ENCODE data around the gene SYNPO2.
A peak's percentile ranks its signal among the peaks of the same experiment; 100 is the strongest.
"Not testable (repeated sequence)": the region's sequence is repeated elsewhere in the genome, so short reads cannot be mapped to it uniquely, and the experiment has no call there.

The SYNPO2 gene

GRCh38 chr4:118987959-118988634, 99.4 kb downstream of the SYNPO2 start:
- no peak for ATAC-seq
- Mint-ChIP-seq H3K4me1 (peaks cover 11% of the 10 kb centered on the region), H3K27ac (no peak overlapping the region), H3K27me3 (no peaks in the 10 kb centered on the region), H3K4me3 (no peak overlapping the region), H3K36me3 (no peaks in the 10 kb centered on the region), H3K9me3 (no peaks in the 10 kb centered on the region)

- H3K4me1 Mint-ChIP-seq: peaks cover 11% of the 10 kb centered on the region
- no peak overlapping the region for H3K27ac Mint-ChIP-seq
- H3K36me3 Mint-ChIP-seq: no peaks in the 10 kb centered on the region
These were observed 100.0 kb downstream of the SYNPO2 start for GRCh38 chr4:118988635-118988972.

GRCh38 chr4:118989098-118990080, 100.7 kb downstream of the SYNPO2 start:
- Mint-ChIP-seq H3K27me3 (no peaks in the 10 kb centered on the region), H3K36me3 (no peaks in the 10 kb centered on the region), H3K4me1 (peaks cover 11% of the 10 kb centered on the region), H3K27ac (no peak overlapping the region), H3K9me3 (no peaks in the 10 kb centered on the region), H3K4me3 (no peak overlapping the region)
- no peak for ATAC-seq

More at GRCh38 chr4:118988635-118988972, 100.0 kb downstream of the SYNPO2 start:
- no peaks in the 10 kb centered on the region for H3K27me3 Mint-ChIP-seq
- H3K9me3 Mint-ChIP-seq: no peaks in the 10 kb centered on the region
- no peak for ATAC-seq
- H3K4me3 Mint-ChIP-seq: no peak overlapping the region

GRCh38 chr4:118991686-118992085, 103.0 kb downstream of the SYNPO2 start:
- Mint-ChIP-seq H3K36me3 (no peaks in the 10 kb centered on the region), H3K4me1 (peaks cover 11% of the 10 kb centered on the region), H3K9me3 (no peaks in the 10 kb centered on the region), H3K27ac (no peak overlapping the region), H3K4me3 (peak overlapping the region; percentile 52), H3K27me3 (peaks cover 6% of the 10 kb centered on the region)
- ATAC-seq: peak; percentile 64

- H3K36me3 Mint-ChIP-seq: no peaks in the 10 kb centered on the region
- H3K9me3 Mint-ChIP-seq: no peaks in the 10 kb centered on the region
- peak overlapping the region; percentile 52 for H3K4me3 Mint-ChIP-seq
- no peak overlapping the region for H3K27ac Mint-ChIP-seq
- H3K27me3 Mint-ChIP-seq: peaks cover 6% of the 10 kb centered on the region
- ATAC-seq: peak; percentile 34
- H3K4me1 Mint-ChIP-seq: peaks cover 11% of the 10 kb centered on the region
These were observed 103.5 kb downstream of the SYNPO2 start for GRCh38 chr4:118992149-118992548.

GRCh38 chr4:118993333-118993732, 104.7 kb downstream of the SYNPO2 start:
- Mint-ChIP-seq H3K27ac (no peak overlapping the region), H3K36me3 (no peaks in the 10 kb centered on the region), H3K4me1 (peaks cover 11% of the 10 kb centered on the region), H3K27me3 (peaks cover 6% of the 10 kb centered on the region), H3K9me3 (no peaks in the 10 kb centered on the region), H3K4me3 (no peak overlapping the region)
- no peak for ATAC-seq

- Mint-ChIP-seq H3K27ac (no peak overlapping the region), H3K4me1 (peaks cover 11% of the 10 kb centered on the region), H3K4me3 (no peak overlapping the region), H3K9me3 (no peaks in the 10 kb centered on the region), H3K27me3 (peaks cover 6% of the 10 kb centered on the region), H3K36me3 (no peaks in the 10 kb centered on the region)
- no peak for ATAC-seq
These were observed 105.4 kb downstream of the SYNPO2 start for GRCh38 chr4:118994030-118994429.

GRCh38 chr4:118995693-118996391, 107.2 kb downstream of the SYNPO2 start:
- Mint-ChIP-seq H3K36me3 (no peaks in the 10 kb centered on the region), H3K4me3 (no peak overlapping the region), H3K9me3 (no peaks in the 10 kb centered on the region), H3K4me1 (peaks cover 11% of the 10 kb centered on the region), H3K27me3 (peaks cover 6% of the 10 kb centered on the region), H3K27ac (no peak overlapping the region)
- no peak for ATAC-seq

- H3K4me3 Mint-ChIP-seq: no peak overlapping the region
- no peaks in the 10 kb centered on the region for H3K9me3 Mint-ChIP-seq
- no peaks in the 10 kb centered on the region for H3K4me1 Mint-ChIP-seq
- H3K36me3 Mint-ChIP-seq: no peaks in the 10 kb centered on the region
- no peak overlapping the region for H3K27ac Mint-ChIP-seq
- no peak for ATAC-seq
- peaks cover 14% of the 10 kb centered on the region for H3K27me3 Mint-ChIP-seq
These were observed 108.9 kb downstream of the SYNPO2 start for GRCh38 chr4:118997601-118998000.

GRCh38 chr4:118999919-119000318, 111.3 kb downstream of the SYNPO2 start:
- H3K36me3 Mint-ChIP-seq: no peaks in the 10 kb centered on the region

GRCh38 chr4:119000400-119000799, 111.7 kb downstream of the SYNPO2 start:
- Mint-ChIP-seq H3K27ac (no peak overlapping the region), H3K4me3 (no peak overlapping the region), H3K36me3 (no peaks in the 10 kb centered on the region)

More at GRCh38 chr4:118999919-119000318, 111.3 kb downstream of the SYNPO2 start:
- H3K4me1 Mint-ChIP-seq: no peaks in the 10 kb centered on the region
- no peak overlapping the region for H3K4me3 Mint-ChIP-seq
- no peak for ATAC-seq
- H3K27me3 Mint-ChIP-seq: peaks cover 18% of the 10 kb centered on the region
- H3K27ac Mint-ChIP-seq: no peak overlapping the region
- H3K9me3 Mint-ChIP-seq: no peaks in the 10 kb centered on the region

GRCh38 chr4:119002476-119002875, 113.8 kb downstream of the SYNPO2 start:
- no peak for ATAC-seq

More at GRCh38 chr4:119000400-119000799, 111.7 kb downstream of the SYNPO2 start:
- H3K9me3 Mint-ChIP-seq: no peaks in the 10 kb centered on the region
- ATAC-seq: no peak
- H3K4me1 Mint-ChIP-seq: no peaks in the 10 kb centered on the region
- H3K27me3 Mint-ChIP-seq: peaks cover 18% of the 10 kb centered on the region

GRCh38 chr4:119003001-119003400, 114.3 kb downstream of the SYNPO2 start:
- not testable (repeated sequence) for H3K36me3 Mint-ChIP-seq, H3K9me3 Mint-ChIP-seq, H3K4me1 Mint-ChIP-seq, ATAC-seq, H3K4me3 Mint-ChIP-seq, H3K27ac Mint-ChIP-seq
- H3K27me3 Mint-ChIP-seq: peaks cover 22% of the 10 kb centered on the region

More at GRCh38 chr4:119002476-119002875, 113.8 kb downstream of the SYNPO2 start:
- Mint-ChIP-seq H3K4me3 (no peak overlapping the region), H3K27me3 (peaks cover 22% of the 10 kb centered on the region), H3K4me1 (no peaks in the 10 kb centered on the region), H3K36me3 (no peaks in the 10 kb centered on the region), H3K27ac (no peak overlapping the region), H3K9me3 (no peaks in the 10 kb centered on the region)

GRCh38 chr4:119005928-119006460, 117.3 kb downstream of the SYNPO2 start:
- no peak for ATAC-seq
- Mint-ChIP-seq H3K36me3 (no peaks in the 10 kb centered on the region), H3K9me3 (no peaks in the 10 kb centered on the region), H3K4me1 (no peaks in the 10 kb centered on the region), H3K27me3 (peaks cover 22% of the 10 kb centered on the region), H3K27ac (no peak overlapping the region), H3K4me3 (no peak overlapping the region)

- Mint-ChIP-seq H3K27me3 (peaks cover 9% of the 10 kb centered on the region), H3K36me3 (no peaks in the 10 kb centered on the region), H3K27ac (no peak overlapping the region), H3K9me3 (no peaks in the 10 kb centered on the region), H3K4me1 (no peaks in the 10 kb centered on the region), H3K4me3 (no peak overlapping the region)
- ATAC-seq: no peak
These were observed 120.1 kb downstream of the SYNPO2 start for GRCh38 chr4:119008761-119009160.
